Inflammatory macrophage (primary cell): ENCODE results near the gene HTT-AS.
"Not testable (repeated sequence)": the region's sequence is repeated elsewhere in the genome, so short reads cannot be mapped to it uniquely, and the experiment has no call there.

ENCODE experiments used
- DNase-seq, 2 donors: peaks; one replicate each; pipeline ENCODE4 v3.0.0-alpha.2; 2020 to 2022
- total RNA-seq, 18 experiments: gene quantifications; one replicate each; lab custom pipeline; 2026; ENCODE audit warnings: mixed read lengths in 6 of 18, inconsistent platforms in 2 of 18; lab: John Stamatoyannopoulos, UW

The HTT-AS gene
- 0 to 0.16 (median 0.03) reads per million in 18 experiments for total RNA-seq

DNA sequence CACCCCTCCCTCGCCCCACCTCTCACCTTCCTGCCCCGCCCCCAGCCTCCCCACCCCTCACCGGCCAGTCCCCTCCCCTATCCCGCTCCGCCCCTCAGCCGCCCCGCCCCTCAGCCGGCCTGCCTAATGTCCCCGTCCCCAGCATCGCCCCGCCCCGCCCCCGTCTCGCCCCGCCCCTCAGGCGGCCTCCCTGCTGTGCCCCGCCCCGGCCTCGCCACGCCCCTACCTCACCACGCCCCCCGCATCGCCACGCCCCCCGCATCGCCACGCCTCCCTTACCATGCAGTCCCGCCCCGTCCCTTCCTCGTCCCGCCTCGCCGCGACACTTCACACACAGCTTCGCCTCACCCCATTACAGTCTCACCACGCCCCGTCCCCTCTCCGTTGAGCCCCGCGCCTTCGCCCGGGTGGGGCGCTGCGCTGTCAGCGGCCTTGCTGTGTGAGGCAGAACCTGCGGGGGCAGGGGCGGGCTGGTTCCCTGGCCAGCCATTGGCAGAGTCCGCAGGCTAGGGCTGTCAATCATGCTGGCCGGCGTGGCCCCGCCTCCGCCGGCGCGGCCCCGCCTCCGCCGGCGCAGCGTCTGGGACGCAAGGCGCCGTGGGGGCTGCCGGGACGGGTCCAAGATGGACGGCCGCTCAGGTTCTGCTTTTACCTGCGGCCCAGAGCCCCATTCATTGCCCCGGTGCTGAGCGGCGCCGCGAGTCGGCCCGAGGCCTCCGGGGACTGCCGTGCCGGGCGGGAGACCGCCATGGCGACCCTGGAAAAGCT is at the start of gene HTT-AS, which contains the start of gene HTT:
Gene HTT-AS (minus strand): TSS at position 461 of the 768 bp plus-strand sequence.
Gene HTT (plus strand): TSS at position 604 of the 768 bp plus-strand sequence. CDS start 145 bp downstream, at position 749.
- peak; percentile 96 to 98 for DNase-seq

DNA sequence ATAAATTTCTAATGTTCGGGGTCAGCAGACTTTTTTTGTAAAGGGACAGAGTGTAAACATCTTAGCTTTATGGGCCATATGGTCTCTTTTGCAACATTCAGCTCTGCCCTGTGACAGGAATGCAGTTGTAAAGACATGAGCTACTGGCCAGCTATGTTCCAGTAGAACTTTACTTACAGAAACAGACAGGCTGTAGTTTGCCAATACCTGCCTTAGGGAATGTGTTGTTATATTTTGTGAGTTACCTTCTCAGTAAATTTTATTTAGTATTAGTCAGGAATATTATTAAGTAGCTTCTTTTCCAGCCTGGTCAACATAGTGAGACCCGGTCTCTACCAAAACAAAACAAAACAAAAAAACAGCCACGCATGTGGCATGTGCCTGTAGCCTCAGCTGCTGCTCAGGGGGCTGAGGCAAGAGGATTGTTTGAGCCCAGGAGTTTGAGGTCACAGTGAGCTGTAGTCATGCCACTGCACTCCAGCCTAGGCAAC is 48.9 kb upstream of the HTT-AS start:
- no peak for DNase-seq

DNA sequence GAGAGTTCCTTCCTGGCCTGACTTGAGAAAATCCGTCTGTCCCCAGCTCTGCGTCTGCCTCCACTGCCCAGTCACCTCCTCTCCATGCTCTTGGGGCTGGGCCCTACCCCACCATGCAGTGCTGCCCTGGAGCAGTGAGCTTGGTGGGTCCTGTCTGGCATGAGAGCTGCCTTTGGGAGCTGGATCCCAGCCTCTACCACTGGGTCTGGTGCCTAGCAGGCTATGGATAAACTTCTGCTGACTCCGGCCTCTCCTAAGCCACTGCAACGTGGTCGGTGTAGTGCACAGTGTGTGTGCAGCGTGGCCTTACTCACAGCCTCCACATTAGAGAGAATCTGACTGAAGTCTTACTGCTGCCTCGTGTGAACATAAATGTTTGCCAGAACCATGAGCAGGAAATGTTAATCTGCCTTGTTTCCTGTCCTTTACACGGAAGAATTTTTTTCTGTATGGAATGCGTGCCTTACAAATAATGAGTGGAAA is 47.8 kb upstream of the HTT-AS start:
- no peak for DNase-seq

DNA sequence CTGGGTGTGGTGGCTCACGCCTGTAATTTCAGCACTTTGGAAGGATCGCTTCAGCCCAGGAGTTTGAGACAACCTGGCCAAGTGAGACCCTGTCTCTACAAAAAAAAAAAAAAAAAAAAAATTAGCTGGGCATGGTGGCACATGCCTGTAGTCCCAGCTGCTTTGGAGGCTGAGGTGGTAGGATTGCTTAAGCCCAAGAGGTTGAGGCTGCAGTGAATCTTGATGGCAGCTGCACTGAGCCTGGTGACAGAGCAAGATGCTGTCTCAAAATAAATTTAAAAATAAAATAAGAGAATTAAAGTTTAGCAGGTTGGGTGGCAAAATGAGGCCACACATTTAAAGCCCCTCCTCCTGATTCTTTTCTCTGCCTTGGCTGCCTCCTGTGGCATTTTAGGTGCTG is 47.3 kb upstream of the HTT-AS start:
- no peak for DNase-seq

DNA sequence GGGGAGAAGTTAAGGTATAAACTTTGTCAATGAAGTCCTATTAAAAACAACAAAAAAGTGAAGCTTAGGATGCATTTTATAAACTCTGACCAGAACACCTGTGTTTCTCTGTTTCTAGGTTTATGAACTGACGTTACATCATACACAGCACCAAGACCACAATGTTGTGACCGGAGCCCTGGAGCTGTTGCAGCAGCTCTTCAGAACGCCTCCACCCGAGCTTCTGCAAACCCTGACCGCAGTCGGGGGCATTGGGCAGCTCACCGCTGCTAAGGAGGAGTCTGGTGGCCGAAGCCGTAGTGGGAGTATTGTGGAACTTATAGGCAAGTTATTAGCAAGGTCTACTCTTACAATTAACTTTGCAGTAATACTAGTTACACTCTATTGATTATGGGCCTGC is 46.8 kb upstream of the HTT-AS start:
- no peak for DNase-seq

DNA sequence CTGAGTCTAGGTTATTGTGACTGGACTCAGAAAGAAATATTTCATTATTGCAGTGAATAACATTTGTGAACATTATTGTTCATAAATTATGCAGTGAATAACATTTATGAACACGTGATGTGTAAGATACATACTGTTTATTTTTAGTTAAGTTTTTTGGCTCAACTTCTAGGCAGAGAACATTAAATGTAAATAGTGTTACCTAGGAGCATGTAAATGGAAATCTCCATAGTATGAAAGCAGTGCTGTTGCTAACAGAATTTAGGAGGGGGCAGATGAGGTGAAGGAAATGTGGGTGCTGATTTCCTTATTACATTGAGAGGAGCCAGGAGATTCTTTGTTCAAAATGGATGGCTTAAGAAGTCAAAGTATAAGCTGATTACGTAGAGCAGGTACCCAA is 45.1 kb upstream of the HTT-AS start:
- no peak for DNase-seq

DNA sequence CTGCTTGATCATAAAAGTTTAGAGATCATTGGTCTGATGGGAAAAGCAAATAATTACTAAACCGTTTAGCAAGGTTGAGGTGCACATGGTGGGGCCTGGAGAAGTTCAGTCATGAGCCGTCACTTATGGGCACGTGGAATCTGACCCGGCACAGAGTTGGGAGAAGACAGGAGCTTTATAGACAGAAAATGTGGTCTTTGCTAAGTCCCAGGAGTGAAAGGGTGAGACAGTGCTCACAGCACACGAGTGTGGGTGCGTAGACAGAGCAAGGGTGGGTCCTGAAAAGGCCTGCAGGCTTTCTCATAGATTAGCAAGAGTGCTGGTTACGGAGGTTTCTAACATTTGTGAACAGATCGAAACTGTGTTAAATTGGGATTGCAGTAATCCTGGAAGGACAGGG is 44.0 kb upstream of the HTT-AS start:
- DNase-seq: no peak

DNA sequence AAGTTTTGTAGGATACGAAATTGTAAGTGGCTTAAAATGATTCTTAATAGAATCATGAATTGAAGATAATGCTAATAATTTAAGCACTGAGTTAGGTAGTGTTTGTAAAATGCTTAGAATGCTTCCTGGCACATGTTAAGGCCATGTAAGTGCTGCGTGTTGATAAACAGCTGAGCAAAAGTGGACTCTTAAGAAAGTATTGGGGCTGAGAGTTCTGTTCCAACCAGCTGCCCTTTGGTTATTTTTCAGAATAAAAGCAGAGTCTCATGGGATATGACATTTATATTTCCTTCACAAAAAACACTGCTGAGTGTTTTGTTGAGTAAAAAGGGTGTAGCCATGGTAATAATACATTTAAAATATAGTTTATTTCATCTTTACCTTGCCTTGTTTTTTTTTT is 42.6 kb upstream of the HTT-AS start:
- DNase-seq: no peak

DNA sequence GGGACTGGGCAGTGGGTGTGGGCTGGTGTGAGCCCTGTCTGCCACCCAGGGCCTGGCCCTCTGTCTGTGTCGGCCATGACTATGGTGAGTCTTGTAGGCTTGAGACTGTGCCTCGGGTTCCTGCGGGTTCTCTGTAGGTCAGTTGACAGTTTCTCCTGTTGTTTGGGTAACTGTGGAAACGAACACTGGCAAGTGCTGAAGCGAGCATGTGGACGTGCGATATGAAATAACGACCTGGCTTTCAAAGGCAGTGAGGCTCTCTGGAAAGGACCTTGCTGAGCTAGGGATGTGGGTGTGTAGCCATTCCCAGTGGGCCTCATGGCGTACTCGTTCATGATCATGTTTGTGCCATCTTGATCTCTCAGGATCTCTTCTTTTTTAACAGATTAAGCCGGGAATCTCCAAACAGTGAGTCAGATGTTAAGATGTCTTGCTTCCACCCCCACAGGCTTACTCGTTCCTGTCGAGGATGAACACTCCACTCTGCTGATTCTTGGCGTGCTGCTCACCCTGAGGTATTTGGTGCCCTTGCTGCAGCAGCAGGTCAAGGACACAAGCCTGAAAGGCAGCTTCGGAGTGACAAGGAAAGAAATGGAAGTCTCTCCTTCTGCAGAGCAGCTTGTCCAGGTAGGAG is 41.4 kb upstream of the HTT-AS start:
- DNase-seq: no peak

DNA sequence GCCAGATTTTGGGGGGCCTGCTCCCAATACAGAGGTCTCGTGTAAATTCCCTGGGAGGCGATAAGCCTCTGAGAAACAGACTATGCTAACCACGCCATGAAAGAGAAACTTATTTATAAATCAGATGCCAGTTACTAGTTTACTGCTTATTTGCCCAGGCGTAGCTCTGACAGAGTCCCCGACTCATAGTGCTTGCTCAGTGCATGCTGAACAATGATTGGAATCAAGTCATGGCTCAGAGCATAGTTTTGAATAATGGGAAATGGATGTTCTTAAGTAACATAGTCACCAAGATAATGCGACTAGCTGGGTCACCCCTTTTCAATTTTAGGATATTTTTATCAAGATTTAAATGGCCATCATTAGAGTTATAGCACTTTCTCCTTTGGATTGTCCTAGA is 40.0 kb upstream of the HTT-AS start:
- no peak for DNase-seq

DNA sequence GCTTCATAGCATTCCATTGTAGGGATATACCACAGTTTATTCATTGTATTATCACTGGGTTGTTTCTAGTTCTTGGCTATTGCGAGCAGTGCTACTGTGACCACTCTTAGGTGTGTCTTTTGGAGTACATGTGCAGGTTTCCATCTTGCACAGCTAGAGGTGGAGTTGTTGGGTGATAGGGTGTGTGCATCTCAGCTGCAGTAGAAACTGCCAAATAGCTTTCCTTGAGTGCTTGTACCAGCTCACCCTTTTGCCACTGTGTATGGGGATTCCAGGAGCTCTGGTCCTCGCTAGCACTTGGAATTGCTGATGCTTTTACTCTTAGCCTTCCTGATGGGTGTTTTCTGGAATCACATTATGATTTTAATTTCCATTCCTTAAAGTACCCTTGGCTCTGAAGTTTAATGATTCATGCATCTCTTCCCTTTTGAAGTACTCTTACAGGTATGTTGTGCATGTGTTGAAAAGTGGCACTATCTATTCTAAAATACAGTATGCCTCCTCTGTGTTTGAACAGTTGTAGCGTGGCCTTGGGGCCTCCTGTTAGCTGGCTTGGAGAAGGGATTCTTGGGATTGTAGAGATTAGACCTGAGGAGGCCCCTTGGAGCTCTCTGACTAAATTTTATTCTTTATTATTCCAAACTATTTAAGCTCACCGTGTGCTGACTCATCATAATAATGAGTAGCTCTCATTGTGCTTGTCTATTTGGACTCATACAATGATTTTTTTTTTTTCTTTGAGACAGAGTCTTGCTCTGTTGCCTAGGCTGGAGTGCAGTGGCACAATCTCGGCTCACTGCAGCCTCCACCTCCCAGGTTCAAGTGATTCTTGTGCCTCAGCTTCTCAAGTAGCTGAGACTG is 38.5 kb upstream of the HTT-AS start:
- no peak for DNase-seq

DNA sequence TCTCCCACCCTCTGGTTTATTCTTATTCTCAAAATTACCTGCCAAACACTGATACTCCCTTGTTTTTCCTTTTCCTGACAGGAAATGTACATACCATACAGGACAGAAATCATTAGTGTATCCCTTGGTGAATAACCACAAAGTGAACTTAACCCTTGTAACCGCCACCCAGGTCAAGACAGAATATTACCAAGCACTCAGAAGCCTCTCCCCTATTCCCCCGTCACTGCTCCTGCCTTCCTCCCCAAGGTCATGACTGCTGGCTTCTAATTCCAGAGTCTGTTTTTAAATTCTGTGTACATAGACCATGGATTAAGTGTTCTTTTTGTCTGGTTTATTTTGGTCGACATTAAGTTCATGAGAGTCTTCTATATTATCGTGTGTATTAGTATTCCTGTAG is 37.9 kb upstream of the HTT-AS start:
- DNase-seq: no peak

DNA sequence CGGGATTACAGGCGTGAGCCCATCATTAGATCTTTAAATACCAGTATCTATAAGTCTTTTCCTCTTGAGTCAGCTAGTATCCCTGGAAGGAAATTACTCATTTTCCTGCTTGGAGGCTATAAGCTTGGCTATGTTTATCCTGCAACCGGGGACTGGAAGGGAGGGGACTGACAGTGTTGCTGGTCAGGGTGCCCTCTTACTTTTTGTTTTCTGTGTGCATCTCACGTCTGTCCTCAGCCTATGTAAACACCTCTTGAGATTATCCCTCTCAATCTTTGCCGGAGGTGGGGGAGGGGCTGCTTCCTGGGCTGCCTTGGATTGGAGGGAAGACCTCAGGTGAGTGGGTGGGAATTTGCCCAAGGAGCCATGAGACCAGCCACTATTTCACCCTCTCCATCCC is 37.1 kb upstream of the HTT-AS start:
- DNase-seq: no peak

DNA sequence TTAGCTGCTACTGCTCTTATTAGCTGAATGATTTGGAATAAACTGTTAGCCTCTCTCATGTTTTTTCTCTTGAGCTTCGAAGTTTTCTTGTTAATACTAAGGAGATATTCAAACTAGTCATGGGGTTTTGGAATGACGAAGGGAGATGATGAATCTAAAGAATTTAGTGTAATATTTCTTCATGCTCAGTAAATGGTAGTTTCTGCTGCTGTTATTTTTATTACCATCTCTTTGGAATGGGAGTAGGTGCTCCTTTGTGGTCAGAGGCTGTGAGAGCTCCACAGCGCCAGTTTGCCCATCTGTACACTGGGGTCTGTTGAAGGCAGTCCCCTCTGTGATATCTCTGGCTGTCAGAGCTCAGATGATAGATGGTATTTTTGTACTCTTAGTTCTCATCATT is 33.9 kb upstream of the HTT-AS start:
- no peak for DNase-seq

DNA sequence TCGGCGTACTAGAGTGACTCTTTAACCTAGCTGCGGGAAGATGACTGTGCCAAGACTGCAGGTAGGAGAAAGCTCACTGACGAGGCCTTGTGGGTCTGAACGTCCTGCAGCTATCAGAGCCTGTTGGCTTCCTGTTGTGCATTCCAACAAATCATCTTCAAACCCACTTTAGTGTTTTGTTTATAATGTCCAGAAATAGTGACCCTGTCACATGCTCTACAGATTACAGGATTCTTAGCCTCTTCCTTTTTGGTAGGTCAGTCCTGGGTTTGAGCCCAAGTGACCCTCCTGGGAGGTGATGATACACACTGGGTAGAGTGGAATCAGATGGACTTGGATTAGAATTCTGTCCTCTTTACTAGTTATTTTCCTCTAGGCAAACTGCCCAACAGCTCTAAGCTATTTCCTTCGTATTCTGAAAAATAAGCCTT is 33.4 kb upstream of the HTT-AS start:
- no peak for DNase-seq

DNA sequence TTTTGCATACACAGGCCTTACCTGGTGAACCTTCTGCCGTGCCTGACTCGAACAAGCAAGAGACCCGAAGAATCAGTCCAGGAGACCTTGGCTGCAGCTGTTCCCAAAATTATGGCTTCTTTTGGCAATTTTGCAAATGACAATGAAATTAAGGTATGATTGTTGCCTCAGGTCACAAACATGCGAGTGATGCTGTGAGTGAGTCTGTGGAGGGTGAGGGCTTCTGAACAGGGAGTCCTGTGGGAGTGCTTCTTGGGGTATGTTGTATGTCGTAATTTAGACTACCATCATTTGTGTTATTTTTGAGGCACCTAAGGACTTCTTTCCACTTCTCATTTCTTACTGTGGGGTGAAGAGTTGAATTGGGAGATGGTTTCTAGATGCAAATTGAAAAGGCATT is 32.9 kb upstream of the HTT-AS start:
- DNase-seq: no peak

DNA sequence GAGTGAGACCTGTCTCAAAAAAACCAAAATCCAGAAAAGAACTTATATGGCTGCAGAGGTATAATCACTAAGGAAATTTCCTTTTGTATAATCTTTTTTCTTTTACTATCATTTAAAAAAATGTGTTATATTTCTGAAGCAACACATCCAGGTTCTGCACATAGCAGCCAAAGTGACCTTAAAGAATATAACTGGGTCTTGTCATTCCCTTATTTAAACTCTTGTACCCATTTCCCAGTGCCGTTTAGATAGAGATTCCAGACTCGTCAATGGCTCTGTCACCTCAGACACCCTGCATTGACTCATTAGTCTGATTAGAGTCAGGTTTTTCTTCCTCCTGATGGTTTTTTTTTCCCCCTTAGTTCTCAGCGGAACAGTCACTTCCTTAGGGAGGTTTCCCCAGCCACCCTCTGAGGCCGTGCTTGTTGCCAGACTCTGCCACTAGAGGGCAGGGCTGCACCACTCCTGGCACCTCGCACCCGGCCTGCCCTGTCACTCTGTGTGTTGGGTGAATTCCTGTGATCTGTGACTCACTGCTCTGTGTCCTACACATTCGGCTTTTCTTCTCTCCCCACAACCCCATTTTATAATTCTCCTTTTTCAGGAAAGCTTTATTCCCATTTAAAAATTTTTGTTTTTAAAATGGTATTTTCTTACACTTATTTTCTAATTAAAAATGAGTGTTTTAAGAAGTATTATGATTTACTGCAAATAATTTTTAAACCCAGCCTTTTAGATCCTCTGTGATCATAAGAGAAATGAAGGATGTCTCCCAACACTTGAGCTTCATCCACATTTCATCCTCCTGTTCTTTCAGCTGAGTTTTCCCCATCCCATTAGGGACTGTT is 32.2 kb upstream of the HTT-AS start:
- peak; percentile 93 to 94 for DNase-seq

DNA sequence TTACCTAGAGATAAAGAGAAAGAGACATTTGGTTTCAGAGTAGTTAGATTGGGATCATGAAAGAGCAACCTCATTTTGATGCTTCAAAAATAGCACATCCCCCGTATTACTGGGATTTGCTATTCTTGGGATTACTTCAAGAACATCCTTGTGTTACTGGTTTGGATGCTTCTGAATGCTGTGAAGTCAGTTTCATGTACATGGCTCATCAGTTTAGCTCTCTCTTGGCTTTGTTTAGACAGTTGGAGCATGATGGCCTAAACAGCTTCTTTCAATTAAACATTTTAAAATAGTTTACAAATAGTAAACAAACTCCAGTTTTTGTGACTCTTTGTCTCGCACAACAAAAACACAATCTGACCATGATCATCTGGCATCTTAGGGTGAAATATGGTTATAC is 24.0 kb upstream of the HTT-AS start:
- no peak for DNase-seq

DNA sequence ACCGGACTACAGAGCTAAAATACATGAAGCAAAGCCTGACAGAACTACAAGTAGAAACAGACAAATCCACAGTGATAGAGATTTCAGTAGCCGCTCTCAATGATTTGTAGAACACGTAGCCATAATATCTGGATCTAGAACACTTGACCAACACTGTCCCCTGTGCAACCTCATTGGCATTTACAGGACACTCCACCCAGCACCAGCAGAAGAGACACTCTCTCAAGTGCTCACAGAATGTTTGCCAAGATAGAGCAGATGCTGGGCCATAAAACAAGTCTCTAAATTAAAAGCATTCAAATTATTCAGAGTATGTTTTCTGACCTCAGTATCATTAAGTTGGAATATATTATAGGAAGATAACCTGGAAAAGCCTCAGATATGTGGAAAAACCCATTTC is 21.9 kb upstream of the HTT-AS start:
- DNase-seq: no peak

DNA sequence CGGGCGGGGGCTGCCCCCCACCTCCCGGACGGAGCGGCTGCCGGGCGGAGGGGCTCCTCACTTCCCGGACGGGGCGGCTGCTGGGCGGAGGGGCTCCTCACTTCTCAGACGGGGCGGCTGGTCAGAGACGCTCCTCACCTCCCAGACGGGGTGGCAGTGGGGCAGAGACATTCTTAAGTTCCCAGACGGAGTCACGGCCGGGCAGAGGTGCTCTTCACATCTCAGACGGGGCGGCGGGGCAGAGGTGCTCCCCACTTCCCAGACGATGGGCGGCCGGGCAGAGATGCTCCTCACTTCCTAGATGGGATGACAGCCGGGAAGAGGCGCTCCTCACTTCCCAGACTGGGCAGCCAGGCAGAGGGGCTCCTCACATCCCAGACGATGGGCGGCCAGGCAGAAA is 20.4 kb upstream of the HTT-AS start:
- not testable (repeated sequence) for DNase-seq

DNA sequence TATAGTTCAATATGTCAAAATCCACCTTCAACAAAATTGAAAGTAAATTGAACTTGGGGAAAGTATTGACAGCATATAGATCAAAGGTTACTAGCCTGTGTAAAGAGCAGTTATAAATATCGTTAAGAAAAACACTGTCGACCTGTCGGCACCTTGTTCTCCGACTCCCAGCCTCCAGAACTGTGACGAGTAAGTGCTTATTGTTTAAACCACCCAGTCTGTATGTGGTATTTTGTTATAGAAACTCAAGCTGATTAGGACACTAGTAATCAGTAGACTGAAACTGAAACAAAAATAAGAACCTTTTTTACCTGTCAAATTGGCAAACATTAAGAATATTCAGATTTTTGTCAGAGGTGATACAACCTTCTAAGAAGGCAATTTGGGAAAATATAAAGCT is 17.1 kb upstream of the HTT-AS start:
- no peak for DNase-seq
